Measurements from ENCODE around the gene UQCR10.

UQCR10 gene

GRCh38 chr22:29782061-29782845, 15.1 kb downstream of the UQCR10 start:
- Histone ChIP-seq H3K27me3 (ENCODE audit: control insufficient read depth in 1 of 2, insufficient read depth in 2 of 2, low read length in 2 of 2) (no peaks in the 10 kb centered on the region), H3K4me1 (ENCODE audit: control insufficient read depth in 1 of 2, insufficient read depth in 2 of 2, low read length in 2 of 2) (peaks cover 30 to 40% of the 10 kb centered on the region in 2 donors)

GRCh38 chr22:29784451-29785361, 17.5 kb downstream of the UQCR10 start:
- Histone ChIP-seq H3K4me1 (ENCODE audit: control insufficient read depth in 1 of 2, insufficient read depth in 2 of 2, low read length in 2 of 2) (peaks cover 21 to 29% of the 10 kb centered on the region in 2 donors), H3K27ac (ENCODE audit: low read depth, low read length) (peak overlapping the region; percentile 31), H3K4me3 (ENCODE audit: low read depth in 1 of 2, low read length in 2 of 2) (no peak overlapping the region), H3K27me3 (ENCODE audit: control insufficient read depth in 1 of 2, insufficient read depth in 2 of 2, low read length in 2 of 2) (no peaks in the 10 kb centered on the region), H3K9ac (ENCODE audit: low read depth in 1 of 2, low read length in 2 of 2) (no peak overlapping the region), H3K9me3 (ENCODE audit: control insufficient read depth in 1 of 2, low read length in 2 of 2) (no peaks in the 10 kb centered on the region), H3K36me3 (ENCODE audit: control insufficient read depth in 1 of 2, insufficient read depth in 2 of 2, low read length in 2 of 2) (peaks cover 19 to 25% of the 10 kb centered on the region in 2 donors)

More at GRCh38 chr22:29782061-29782845, 15.1 kb downstream of the UQCR10 start:
- H3K27ac ChIP-seq (ENCODE audit: low read depth, low read length): no peak overlapping the region
- H3K36me3 ChIP-seq (ENCODE audit: control insufficient read depth in 1 of 2, insufficient read depth in 2 of 2, low read length in 2 of 2): peaks cover under 1 to 2% of the 10 kb centered on the region in 2 donors
- no peak overlapping the region for H3K9ac ChIP-seq (ENCODE audit: low read depth in 1 of 2, low read length in 2 of 2)
- H3K9me3 ChIP-seq (ENCODE audit: control insufficient read depth in 1 of 2, low read length in 2 of 2): no peaks in the 10 kb centered on the region
- no peak overlapping the region for H3K4me3 ChIP-seq (ENCODE audit: low read depth in 1 of 2, low read length in 2 of 2)

GRCh38 chr22:29786031-29786430, 18.9 kb downstream of the UQCR10 start:
- H3K9ac ChIP-seq (ENCODE audit: low read depth in 1 of 2, low read length in 2 of 2): no peak overlapping the region
- H3K4me1 ChIP-seq (ENCODE audit: control insufficient read depth in 1 of 2, insufficient read depth in 2 of 2, low read length in 2 of 2): peaks cover 16 to 21% of the 10 kb centered on the region in 2 donors
- no peaks in the 10 kb centered on the region for H3K9me3 ChIP-seq (ENCODE audit: control insufficient read depth in 1 of 2, low read length in 2 of 2)
- H3K27ac ChIP-seq (ENCODE audit: low read depth, low read length): no peak overlapping the region
- no peak overlapping the region for H3K4me3 ChIP-seq (ENCODE audit: low read depth in 1 of 2, low read length in 2 of 2)
- H3K36me3 ChIP-seq (ENCODE audit: control insufficient read depth in 1 of 2, insufficient read depth in 2 of 2, low read length in 2 of 2): peaks cover 19 to 38% of the 10 kb centered on the region in 2 donors
- H3K27me3 ChIP-seq (ENCODE audit: control insufficient read depth in 1 of 2, insufficient read depth in 2 of 2, low read length in 2 of 2): no peaks in the 10 kb centered on the region

GRCh38 chr22:29787371-29787980, 20.3 kb downstream of the UQCR10 start:
- Histone ChIP-seq H3K4me1 (ENCODE audit: control insufficient read depth in 1 of 2, insufficient read depth in 2 of 2, low read length in 2 of 2) (peaks cover 3 to 8% of the 10 kb centered on the region in 2 donors), H3K27me3 (ENCODE audit: control insufficient read depth in 1 of 2, insufficient read depth in 2 of 2, low read length in 2 of 2) (no peaks in the 10 kb centered on the region), H3K36me3 (ENCODE audit: control insufficient read depth in 1 of 2, insufficient read depth in 2 of 2, low read length in 2 of 2) (peaks cover 24 to 52% of the 10 kb centered on the region in 2 donors), H3K9ac (ENCODE audit: low read depth in 1 of 2, low read length in 2 of 2) (no peak overlapping the region), H3K27ac (ENCODE audit: low read depth, low read length) (no peak overlapping the region), H3K4me3 (ENCODE audit: low read depth in 1 of 2, low read length in 2 of 2) (no peak overlapping the region), H3K9me3 (ENCODE audit: control insufficient read depth in 1 of 2, low read length in 2 of 2) (no peaks in the 10 kb centered on the region)

GRCh38 chr22:29788339-29789279, 21.4 kb downstream of the UQCR10 start:
- H3K9me3 ChIP-seq (ENCODE audit: control insufficient read depth in 1 of 2, low read length in 2 of 2): no peaks in the 10 kb centered on the region
- H3K9ac ChIP-seq (ENCODE audit: low read depth in 1 of 2, low read length in 2 of 2): no peak overlapping the region
- no peak overlapping the region for H3K4me3 ChIP-seq (ENCODE audit: low read depth in 1 of 2, low read length in 2 of 2)
- H3K27me3 ChIP-seq (ENCODE audit: control insufficient read depth in 1 of 2, insufficient read depth in 2 of 2, low read length in 2 of 2): no peaks in the 10 kb centered on the region
- peaks cover 0 to 6% of the 10 kb centered on the region in 2 donors for H3K4me1 ChIP-seq (ENCODE audit: control insufficient read depth in 1 of 2, insufficient read depth in 2 of 2, low read length in 2 of 2)
- no peak overlapping the region for H3K27ac ChIP-seq (ENCODE audit: low read depth, low read length)
- H3K36me3 ChIP-seq (ENCODE audit: control insufficient read depth in 1 of 2, insufficient read depth in 2 of 2, low read length in 2 of 2): peaks cover 32 to 63% of the 10 kb centered on the region in 2 donors

GRCh38 chr22:29790061-29790460, 22.9 kb downstream of the UQCR10 start:
- H3K4me1 ChIP-seq (ENCODE audit: control insufficient read depth in 1 of 2, insufficient read depth in 2 of 2, low read length in 2 of 2): no peaks in the 10 kb centered on the region
- no peaks in the 10 kb centered on the region for H3K9me3 ChIP-seq (ENCODE audit: control insufficient read depth in 1 of 2, low read length in 2 of 2)
- H3K4me3 ChIP-seq (ENCODE audit: low read depth in 1 of 2, low read length in 2 of 2): no peak overlapping the region
- H3K36me3 ChIP-seq (ENCODE audit: control insufficient read depth in 1 of 2, insufficient read depth in 2 of 2, low read length in 2 of 2): peaks cover 36 to 71% of the 10 kb centered on the region in 2 donors
- no peak overlapping the region for H3K27ac ChIP-seq (ENCODE audit: low read depth, low read length)
- no peak overlapping the region for H3K9ac ChIP-seq (ENCODE audit: low read depth in 1 of 2, low read length in 2 of 2)
- no peaks in the 10 kb centered on the region for H3K27me3 ChIP-seq (ENCODE audit: control insufficient read depth in 1 of 2, insufficient read depth in 2 of 2, low read length in 2 of 2)

- Histone ChIP-seq H3K9ac (ENCODE audit: low read depth in 1 of 2, low read length in 2 of 2) (no peak overlapping the region), H3K27ac (ENCODE audit: low read depth, low read length) (no peak overlapping the region), H3K4me1 (ENCODE audit: control insufficient read depth in 1 of 2, insufficient read depth in 2 of 2, low read length in 2 of 2) (peaks cover 2 to 9% of the 10 kb centered on the region in 2 donors), H3K4me3 (ENCODE audit: low read depth in 1 of 2, low read length in 2 of 2) (no peak overlapping the region), H3K36me3 (ENCODE audit: control insufficient read depth in 1 of 2, insufficient read depth in 2 of 2, low read length in 2 of 2) (peaks cover 32 to 89% of the 10 kb centered on the region in 2 donors), H3K27me3 (ENCODE audit: control insufficient read depth in 1 of 2, insufficient read depth in 2 of 2, low read length in 2 of 2) (no peaks in the 10 kb centered on the region), H3K9me3 (ENCODE audit: control insufficient read depth in 1 of 2, low read length in 2 of 2) (no peaks in the 10 kb centered on the region)
These were observed 26.2 kb downstream of the UQCR10 start for GRCh38 chr22:29793396-29793795.

GRCh38 chr22:29795663-29796062, 28.5 kb downstream of the UQCR10 start:
- Histone ChIP-seq H3K9me3 (ENCODE audit: control insufficient read depth in 1 of 2, low read length in 2 of 2) (no peaks in the 10 kb centered on the region), H3K4me3 (ENCODE audit: low read depth in 1 of 2, low read length in 2 of 2) (no peak overlapping the region), H3K27ac (ENCODE audit: low read depth, low read length) (no peak overlapping the region), H3K27me3 (ENCODE audit: control insufficient read depth in 1 of 2, insufficient read depth in 2 of 2, low read length in 2 of 2) (no peaks in the 10 kb centered on the region), H3K36me3 (ENCODE audit: control insufficient read depth in 1 of 2, insufficient read depth in 2 of 2, low read length in 2 of 2) (peaks cover 33 to 87% of the 10 kb centered on the region in 2 donors), H3K9ac (ENCODE audit: low read depth in 1 of 2, low read length in 2 of 2) (no peak overlapping the region), H3K4me1 (ENCODE audit: control insufficient read depth in 1 of 2, insufficient read depth in 2 of 2, low read length in 2 of 2) (peaks cover 11 to 21% of the 10 kb centered on the region in 2 donors)

GRCh38 chr22:29797351-29797750, 30.2 kb downstream of the UQCR10 start:
- Histone ChIP-seq H3K27ac (ENCODE audit: low read depth, low read length) (no peak overlapping the region), H3K9me3 (ENCODE audit: control insufficient read depth in 1 of 2, low read length in 2 of 2) (no peaks in the 10 kb centered on the region), H3K9ac (ENCODE audit: low read depth in 1 of 2, low read length in 2 of 2) (no peak overlapping the region), H3K27me3 (ENCODE audit: control insufficient read depth in 1 of 2, insufficient read depth in 2 of 2, low read length in 2 of 2) (no peaks in the 10 kb centered on the region), H3K4me3 (ENCODE audit: low read depth in 1 of 2, low read length in 2 of 2) (no peak overlapping the region), H3K36me3 (ENCODE audit: control insufficient read depth in 1 of 2, insufficient read depth in 2 of 2, low read length in 2 of 2) (peaks cover 42 to 87% of the 10 kb centered on the region in 2 donors), H3K4me1 (ENCODE audit: control insufficient read depth in 1 of 2, insufficient read depth in 2 of 2, low read length in 2 of 2) (peaks cover 11 to 21% of the 10 kb centered on the region in 2 donors)
